Activated CD4-positive, CD25-positive, alpha-beta regulatory T cell treated with anti-CD3 and anti-CD28 coated beads, Interleukin-2, amount 50 U/mL, for 24 hours (primary cell): ENCODE measurements around the gene GRN.
"Not testable (repeated sequence)": the region's sequence is repeated elsewhere in the genome, so short reads cannot be mapped to it uniquely, and the experiment has no call there.

Experiments
- ATAC-seq, 2 donors: fragments of 150-1000 bp; cut with Tn5 transposase; one replicate each; pipeline ENCODE4 v1.10.0; 2021; ENCODE audit warnings: mild to moderate bottlenecking in 1 of 2, moderate library complexity in 1 of 2

Gene GRN

GRCh38 chr17:44383861-44384260 is 38.8 kb downstream of the GRN start:
- ATAC-seq, result no peak

GRCh38 chr17:44384281-44384822 is 39.2 kb downstream of the GRN start:
- no peak for ATAC-seq

GRCh38 chr17:44384823-44385286 is 39.8 kb downstream of the GRN start:
- peak in 1 of 2 donors; percentile 4 for ATAC-seq

- ATAC-seq, result peak; percentile 85 to 90
Measured at GRCh38 chr17:44385287-44386181, 40.4 kb downstream of the GRN start.

GRCh38 chr17:44386182-44386525 is 41.1 kb downstream of the GRN start:
- no peak for ATAC-seq

- ATAC-seq, result no peak
Measured at GRCh38 chr17:44387804-44388203, 42.7 kb downstream of the GRN start.

GRCh38 chr17:44389281-44389680 is 44.2 kb downstream of the GRN start, which contains the start of gene ITGA2B:
Gene ITGA2B, minus strand, starts transcription at chr17:44389649. Its CDS starts 176 bp downstream, at chr17:44389473.
- ATAC-seq, result no peak

GRCh38 chr17:44389723-44390202 is 44.7 kb downstream of the GRN start:
- no peak for ATAC-seq

GRCh38 chr17:44390250-44390870 is 45.3 kb downstream of the GRN start:
- ATAC-seq, result no peak

GRCh38 chr17:44394112-44394511 is 49.0 kb downstream of the GRN start:
- ATAC-seq, result not testable (repeated sequence)

GRCh38 chr17:44394833-44395232 is 49.7 kb downstream of the GRN start:
- no peak for ATAC-seq

GRCh38 chr17:44396946-44397345 is 51.8 kb downstream of the GRN start:
- no peak for ATAC-seq

- no peak for ATAC-seq
Measured at GRCh38 chr17:44397479-44398440, 52.7 kb downstream of the GRN start.

- ATAC-seq, result no peak
Measured at GRCh38 chr17:44398692-44399691, 53.9 kb downstream of the GRN start.

- no peak for ATAC-seq
Measured at GRCh38 chr17:44400226-44400847, 55.2 kb downstream of the GRN start.
